ENCODE measurements around the gene ZNF708.
"Not testable (repeated sequence)": the region's sequence is repeated elsewhere in the genome, so short reads cannot be mapped to it uniquely, and the experiment has no call there.

DNA sequence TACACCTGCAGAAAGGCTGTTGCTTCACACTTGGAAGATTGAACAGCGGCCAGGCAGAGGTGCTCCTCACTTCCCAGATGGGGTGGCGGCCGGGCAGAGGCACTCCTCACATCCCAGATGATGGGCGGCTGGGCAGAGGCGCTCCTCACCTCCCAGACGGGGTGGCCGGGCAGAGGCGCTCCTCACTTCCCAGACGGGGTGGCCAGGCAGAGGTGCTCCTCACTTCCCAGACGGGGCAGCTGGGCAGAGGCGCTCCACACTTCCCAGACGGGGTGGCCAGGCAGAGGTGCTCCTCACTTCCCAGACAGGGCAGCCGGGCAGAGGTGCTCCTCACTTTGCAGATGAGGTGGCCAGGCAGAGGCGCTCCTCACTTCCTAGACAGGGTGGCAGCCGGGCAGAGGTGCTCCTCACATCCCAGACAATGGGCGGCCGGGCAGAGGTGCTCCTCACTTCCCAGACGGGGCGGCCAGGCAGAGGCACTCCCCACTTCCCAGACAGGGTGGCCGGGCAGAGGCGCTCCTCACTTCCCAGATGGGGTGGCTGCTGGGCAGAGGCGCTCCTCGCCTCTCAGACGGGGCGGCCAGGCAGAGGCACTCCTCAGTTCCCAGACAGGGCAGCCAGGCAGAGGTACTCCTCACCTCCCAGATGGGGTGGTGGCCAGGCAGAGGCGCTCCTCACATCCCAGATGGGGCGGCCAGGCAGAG lies 69.6 kb downstream of the ZNF708 start:
- TF ChIP-seq, protein P1, sequence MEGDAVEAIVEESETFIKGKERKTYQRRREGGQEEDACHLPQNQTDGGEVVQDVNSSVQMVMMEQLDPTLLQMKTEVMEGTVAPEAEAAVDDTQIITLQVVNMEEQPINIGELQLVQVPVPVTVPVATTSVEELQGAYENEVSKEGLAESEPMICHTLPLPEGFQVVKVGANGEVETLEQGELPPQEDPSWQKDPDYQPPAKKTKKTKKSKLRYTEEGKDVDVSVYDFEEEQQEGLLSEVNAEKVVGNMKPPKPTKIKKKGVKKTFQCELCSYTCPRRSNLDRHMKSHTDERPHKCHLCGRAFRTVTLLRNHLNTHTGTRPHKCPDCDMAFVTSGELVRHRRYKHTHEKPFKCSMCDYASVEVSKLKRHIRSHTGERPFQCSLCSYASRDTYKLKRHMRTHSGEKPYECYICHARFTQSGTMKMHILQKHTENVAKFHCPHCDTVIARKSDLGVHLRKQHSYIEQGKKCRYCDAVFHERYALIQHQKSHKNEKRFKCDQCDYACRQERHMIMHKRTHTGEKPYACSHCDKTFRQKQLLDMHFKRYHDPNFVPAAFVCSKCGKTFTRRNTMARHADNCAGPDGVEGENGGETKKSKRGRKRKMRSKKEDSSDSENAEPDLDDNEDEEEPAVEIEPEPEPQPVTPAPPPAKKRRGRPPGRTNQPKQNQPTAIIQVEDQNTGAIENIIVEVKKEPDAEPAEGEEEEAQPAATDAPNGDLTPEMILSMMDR (IDR thresholded peaks at IDR 0.05) = not testable (repeated sequence)
- TF ChIP-seq POLR2A (IDR thresholded peaks at IDR 0.05) = not testable (repeated sequence)

All from heart left ventricle (tissue), 13 donors.